KG1 (cell line): ENCODE data around the gene NHS.
A peak's percentile ranks its signal among the peaks of the same experiment; 100 is the strongest.

Source experiments
- DNase-seq: peaks from one replicate; lab custom pipeline; 2025; lab: John Stamatoyannopoulos, UW

Gene NHS

DNA sequence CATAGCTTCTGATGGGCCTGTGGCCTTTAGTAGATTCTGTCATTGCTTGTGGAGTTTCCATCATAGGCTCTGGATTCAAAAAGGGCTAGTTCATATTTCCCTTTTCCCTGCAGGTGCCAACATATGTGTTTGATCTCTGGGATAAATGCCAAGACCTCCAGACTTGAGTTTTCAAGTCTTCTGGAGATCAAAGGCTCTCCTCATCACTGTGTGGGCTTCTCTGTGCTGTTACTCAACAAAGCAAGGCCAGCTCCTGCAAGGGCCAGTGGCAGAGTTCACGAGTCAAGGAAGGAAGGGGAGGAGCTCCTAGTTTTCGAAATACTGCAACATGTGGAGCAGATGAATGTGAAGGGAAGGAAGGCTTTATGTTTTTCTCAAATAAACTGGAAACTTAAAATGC lies 299.6 kb downstream of the NHS start:
- DNase-seq: no peak

DNA sequence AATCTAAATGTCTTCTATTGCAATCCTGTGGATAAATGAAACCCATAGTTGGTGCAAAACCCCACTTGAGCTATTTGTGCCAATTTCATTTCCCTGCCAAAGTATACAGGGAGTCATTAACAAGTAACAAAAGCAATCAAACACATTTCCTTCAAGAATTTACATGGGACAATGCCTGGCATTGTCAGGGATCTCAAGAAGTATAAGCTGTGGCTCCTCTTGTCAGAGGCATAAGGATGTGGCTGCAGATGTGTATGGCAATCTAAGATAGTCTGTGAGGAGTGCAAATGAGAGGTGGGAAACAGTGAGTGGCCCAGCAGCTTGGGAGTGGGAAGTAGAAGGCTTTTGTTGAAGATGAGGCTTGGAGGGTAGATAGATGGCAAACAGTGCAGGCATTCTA lies 304.3 kb downstream of the NHS start:
- no peak for DNase-seq

- no peak for DNase-seq
Measured at GRCh38 chrX:17679820-17680219, 304.8 kb downstream of the NHS start.

DNA sequence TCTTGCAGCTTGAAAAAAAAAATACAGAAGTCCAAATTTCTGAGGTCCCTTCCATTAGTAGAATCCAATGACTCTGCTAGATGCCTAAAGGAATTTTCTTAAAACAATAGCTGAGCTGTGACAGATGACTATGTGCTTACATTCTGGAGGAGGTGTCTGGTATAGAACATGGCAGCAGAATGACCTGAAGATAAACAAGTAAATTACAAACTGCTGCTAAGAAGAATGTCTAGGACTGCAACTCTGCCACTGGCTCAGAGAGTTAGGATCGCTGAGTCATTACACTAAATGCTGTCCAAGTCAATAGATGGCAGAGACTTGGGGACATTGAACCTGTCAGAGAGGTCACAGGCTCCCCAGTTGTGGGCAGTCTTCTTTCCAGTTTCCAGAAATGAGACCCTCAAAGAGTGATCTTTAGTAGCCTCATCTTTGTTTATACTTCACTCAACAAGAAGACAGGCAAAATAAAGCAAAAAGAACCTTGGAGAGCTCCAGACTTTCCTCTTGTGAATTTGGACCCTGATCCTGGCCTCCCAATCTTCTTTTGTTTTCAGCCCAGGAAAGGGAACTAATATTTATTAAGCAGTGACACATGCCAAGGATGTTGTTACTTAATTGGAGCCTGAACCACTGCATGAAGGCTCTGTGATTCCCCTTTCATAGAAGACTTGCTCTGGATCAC lies 305.9 kb downstream of the NHS start:
- no peak for DNase-seq

- no peak for DNase-seq
Measured at GRCh38 chrX:17682259-17682658, 307.3 kb downstream of the NHS start.

- no peak for DNase-seq
Measured at GRCh38 chrX:17685026-17685425, 310.0 kb downstream of the NHS start.

GRCh38 chrX:17687648-17688047 lies 312.6 kb downstream of the NHS start:
- no peak for DNase-seq

- DNase-seq: peak; percentile 36
Measured at GRCh38 chrX:17689971-17690409, 315.0 kb downstream of the NHS start.

GRCh38 chrX:17692709-17693346 lies 317.8 kb downstream of the NHS start:
- no peak for DNase-seq

DNA sequence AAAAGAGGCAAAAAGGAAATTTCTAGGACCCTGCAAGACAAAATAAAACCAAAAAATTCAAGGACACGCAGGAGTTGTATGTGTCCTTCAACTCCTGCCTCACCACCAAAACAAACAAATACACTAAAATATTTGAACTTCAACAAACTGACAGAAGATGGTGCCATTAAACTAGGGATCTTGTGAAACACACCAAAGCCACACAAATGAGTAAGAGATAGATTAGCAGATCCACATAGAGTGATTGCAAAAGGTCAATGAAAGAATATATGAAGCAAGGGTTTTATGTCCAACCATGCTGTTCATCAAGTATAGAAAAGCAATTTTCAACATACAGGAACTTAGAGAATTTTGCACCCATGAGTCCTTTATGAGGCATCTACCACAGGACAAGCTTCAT lies 322.2 kb downstream of the NHS start:
- DNase-seq: no peak

- DNase-seq: no peak
Measured at GRCh38 chrX:17700976-17701375, 326.0 kb downstream of the NHS start.

- DNase-seq: no peak
Measured at GRCh38 chrX:17703201-17703600, 328.2 kb downstream of the NHS start.

DNA sequence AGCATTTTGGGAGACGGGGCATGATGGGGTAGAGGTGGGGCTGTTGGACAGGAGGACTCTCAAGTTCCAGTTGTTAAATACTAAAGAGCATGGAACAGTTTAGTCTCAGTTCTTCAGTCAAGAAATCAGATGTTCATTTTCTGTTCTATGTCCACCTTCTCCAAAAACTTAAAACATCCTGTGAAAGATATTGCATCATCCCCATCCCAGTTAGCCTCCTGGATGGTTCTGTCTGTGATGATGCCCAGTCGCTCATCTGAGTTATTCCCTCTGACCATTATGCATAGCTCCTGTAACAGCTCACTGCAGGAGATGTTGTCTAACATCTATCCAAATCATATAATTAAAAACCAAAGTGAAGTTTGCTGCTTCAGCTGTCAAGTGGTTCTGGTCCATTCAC lies 330.2 kb downstream of the NHS start:
- DNase-seq: no peak

DNA sequence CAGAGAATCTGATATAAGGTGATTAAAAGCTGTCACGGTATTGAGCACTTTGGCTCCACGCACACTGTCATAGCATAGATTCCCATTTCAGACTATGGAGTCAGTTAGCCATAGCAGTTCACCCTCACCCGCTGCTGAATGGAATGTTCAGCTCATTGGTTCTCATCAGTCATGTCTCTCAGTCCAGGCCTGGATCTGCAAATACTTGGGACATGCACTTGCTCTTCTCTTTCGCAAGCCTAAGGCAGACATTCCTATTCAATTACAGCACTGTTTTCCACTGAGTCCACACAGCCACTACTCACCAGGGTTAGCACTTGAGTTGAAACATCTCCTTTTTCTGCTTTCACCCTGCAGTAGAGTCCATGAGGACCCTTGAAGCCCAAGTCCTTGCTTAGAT lies 331.7 kb downstream of the NHS start:
- no peak for DNase-seq

- DNase-seq: no peak
Measured at GRCh38 chrX:17707731-17708130, 332.7 kb downstream of the NHS start.

DNA sequence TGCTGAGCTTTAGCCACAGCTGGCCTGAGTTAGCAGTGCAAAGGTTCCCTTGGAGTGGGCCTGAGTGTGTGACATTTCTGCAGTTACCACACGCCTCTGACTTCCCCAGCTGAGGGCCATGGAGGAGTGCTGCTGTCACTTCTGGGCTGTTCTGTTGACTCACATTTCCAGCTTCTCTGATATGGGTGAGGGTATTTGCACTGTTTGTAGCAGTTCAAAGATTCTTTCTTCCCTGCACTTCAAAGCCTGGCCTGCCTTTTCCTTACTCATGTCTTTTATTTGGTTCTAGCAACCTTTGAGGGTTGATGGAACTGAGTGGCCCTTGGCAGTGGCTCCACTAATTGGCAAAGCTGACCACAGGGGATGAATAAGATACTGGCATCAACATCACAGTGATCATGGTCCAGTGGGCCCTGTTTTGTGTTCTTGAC lies 335.9 kb downstream of the NHS start:
- DNase-seq: no peak

DNA sequence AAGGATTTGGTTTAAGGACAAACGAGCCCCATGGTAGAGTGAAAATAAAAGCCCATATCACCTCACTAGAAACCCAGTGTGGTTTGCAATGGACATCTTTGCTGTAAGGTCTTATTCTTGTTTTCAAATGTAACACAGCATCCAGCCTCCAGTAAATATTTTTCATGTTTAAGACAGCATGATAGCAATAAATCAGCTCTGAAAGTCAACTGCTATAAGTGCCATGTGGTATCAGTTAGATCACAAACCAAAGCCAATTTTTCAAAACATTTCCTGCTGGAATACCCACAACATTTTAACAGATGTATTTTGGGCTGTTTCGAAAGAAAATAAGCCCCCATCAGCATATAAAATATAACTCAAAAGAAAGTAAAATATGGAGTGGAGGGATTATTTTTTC lies 338.3 kb downstream of the NHS start:
- no peak for DNase-seq

GRCh38 chrX:17718649-17719165 lies 343.7 kb downstream of the NHS start:
- DNase-seq: no peak

DNA sequence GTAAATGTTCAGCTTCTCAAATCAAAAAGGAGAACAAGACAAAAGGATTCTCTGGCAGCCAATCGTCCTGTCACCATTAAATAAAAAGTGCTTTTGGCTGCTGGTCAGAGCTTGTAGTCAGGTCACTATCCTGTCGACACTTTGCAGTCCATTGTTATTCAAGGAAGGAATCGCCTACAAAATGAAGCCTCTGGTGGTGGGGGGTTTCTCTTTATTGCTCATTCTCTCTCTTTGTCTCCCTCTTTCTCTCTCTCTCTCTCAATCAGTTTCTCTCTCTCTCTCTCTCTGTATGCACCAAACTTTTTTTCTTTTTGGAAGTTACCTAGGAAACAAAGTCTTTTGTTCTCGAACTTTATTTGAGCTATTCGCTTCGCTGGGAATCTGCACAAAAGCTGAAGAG lies 344.7 kb downstream of the NHS start:
- no peak for DNase-seq

GRCh38 chrX:17721715-17722114 lies 346.7 kb downstream of the NHS start:
- DNase-seq: no peak

DNA sequence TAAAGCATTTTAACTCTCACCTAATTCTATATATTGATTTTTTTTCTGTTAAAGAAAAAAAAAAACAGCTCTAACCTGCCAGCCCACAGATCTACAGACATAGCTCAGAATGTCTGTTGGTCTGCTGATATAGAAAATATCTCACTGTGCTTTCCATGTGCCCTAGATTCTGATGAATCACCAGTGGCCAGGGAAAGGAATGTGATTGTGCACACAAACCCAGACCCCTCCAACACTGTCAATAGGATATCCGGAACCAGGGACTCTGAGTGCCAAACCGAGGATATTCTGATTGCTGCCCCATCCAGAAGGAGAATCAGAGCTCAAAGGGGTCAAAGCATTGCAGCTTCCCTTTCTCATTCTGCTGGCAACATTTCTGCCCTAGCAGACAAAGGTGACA lies 350.2 kb downstream of the NHS start:
- no peak for DNase-seq

- DNase-seq: no peak
Measured at GRCh38 chrX:17732138-17732783, 357.3 kb downstream of the NHS start.

GRCh38 chrX:17735406-17735805 lies 360.4 kb downstream of the NHS start:
- no peak for DNase-seq
